Lung (tissue), 12 donors: ENCODE data around the gene PTDSS2. TPM values are rescaled to one million over a fixed set of nuclear protein-coding genes. Genes with fewer than 3 reads are reported as not detected.

Experiments
- ATAC-seq: fragments of 200-7000 bp; cut with Tn5 transposase; one replicate; pipeline ENCODE4 v1.9.1; 2020; ENCODE audit warnings: moderate number of reproducible peaks; ENCODE audit not compliant: insufficient read depth, low FRiP score
- DNase-seq, 3 donors: peaks; one replicate each; pipeline ENCODE4 v3.0.0-alpha.2; 2013 to 2017
- H3K27ac ChIP-seq, 2 donors: one replicate each; pipeline ENCODE4 v1.5.1; 2013; ENCODE audit warnings: mild to moderate bottlenecking in 2 of 2, moderate library complexity in 2 of 2, control low read depth in 1 of 2, inconsistent platforms in 1 of 2, low read depth in 1 of 2, low read length in 1 of 2
- H3K27me3 ChIP-seq, 3 donors: one replicate each; pipeline ENCODE4 v1.5.1; 2013; ENCODE audit warnings: low read length in 2 of 3; ENCODE audit not compliant: control insufficient read depth in 3 of 3, insufficient read depth in 3 of 3
- H3K36me3 ChIP-seq, 4 donors: one replicate each; pipeline ENCODE4 v1.5.1; 2013; ENCODE audit warnings: low read length in 4 of 4, mild to moderate bottlenecking in 1 of 4, moderate library complexity in 1 of 4; ENCODE audit not compliant: control insufficient read depth in 4 of 4, insufficient read depth in 4 of 4
- H3K4me1 ChIP-seq, 5 donors: one replicate each; pipeline ENCODE4 v1.5.1; 2013; ENCODE audit warnings: low read length in 5 of 5, mild to moderate bottlenecking in 2 of 5, moderate library complexity in 1 of 5; ENCODE audit not compliant: control insufficient read depth in 5 of 5, insufficient read depth in 5 of 5
- H3K4me3 ChIP-seq: one replicate; pipeline ENCODE4 v1.5.1; 2013; ENCODE audit warnings: mild to moderate bottlenecking, control low read depth, moderate library complexity
- H3K9ac ChIP-seq, 2 donors: one replicate each; pipeline ENCODE4 v1.5.1; 2013; ENCODE audit warnings: low read length in 2 of 2, control low read depth in 1 of 2; ENCODE audit not compliant: insufficient read depth in 1 of 2
- H3K9me3 ChIP-seq, 4 donors: one replicate each; pipeline ENCODE4 v1.5.1; 2013; ENCODE audit warnings: low read length in 3 of 4, mild to moderate bottlenecking in 1 of 4, moderate library complexity in 1 of 4; ENCODE audit not compliant: control insufficient read depth in 4 of 4, insufficient read depth in 3 of 4
- CTCF ChIP-seq: IDR thresholded peaks from 2 replicates; pipeline ENCODE4 v1.5.1; 2012; ENCODE audit warnings: mild to moderate bottlenecking; ENCODE audit errors: control extremely low read depth, extremely low read depth
- WGBS, 2 donors: extraction: QIAGEN DNeasy Blood & Tissue Kit; methylation state at CpG; one replicate each; pipeline ENCODE4 v1.1.7; 2013; 5-methylcytosine and 5-hydroxymethylcytosine counted together
- polyA plus RNA-seq, 2 donors: library from polyadenylated mRNA; stranded (reverse); fragments of 200-250 nt; gene quantifications; one replicate each; pipeline ENCODE4 v1.2.1, GENCODE V29; 2013
- total RNA-seq, 2 donors: library from RNA; depleted of rRNA in 1 of 2; stranded (reverse); fragments of >200 nt in 1 of 2; gene quantifications; one replicate each; pipeline ENCODE4 v1.2.1, GENCODE V29; 2014 to 2021
- donor health status: control.
- donor health status: control.
- donor health status: Bipolar disorder and iron deficiency.
- donor health status: healthy.
- donor health status: DM: yes; HTN: yes; CAD: no.

Gene PTDSS2
- total and polyA plus RNA-seq, 4 donors: 20.4 to 36.5 (median 28.1) TPM

- H3K4me3 ChIP-seq: no peak overlapping the region
- no peaks in the 10 kb centered on the region for H3K9me3 ChIP-seq
- H3K36me3 ChIP-seq: peaks cover 0 to 30% (median 3%) of the 10 kb centered on the region in 4 donors
- DNase-seq (no peak), ATAC-seq (no peak)
- peak overlapping the region in 1 of 2 donors; percentile 2 for H3K9ac ChIP-seq
- whole genome bisulfite sequencing, 2 donors: 89 to 90% methylated on average over 18 of the region's 18 CpGs
- H3K4me1 ChIP-seq: peaks cover 0 to 10% (median 6%) of the 10 kb centered on the region in 5 donors
- no peak for TF ChIP-seq CTCF
- H3K27ac ChIP-seq: peak overlapping the region in 1 of 2 donors; percentile 8
- no peaks in the 10 kb centered on the region for H3K27me3 ChIP-seq
These were observed 79.8 kb downstream of the PTDSS2 start for GRCh38 chr11:529728-530411.

- Histone ChIP-seq H3K9me3 (no peaks in the 10 kb centered on the region), H3K27ac (no peak overlapping the region), H3K4me1 (peaks cover 0 to 13% (median 7%) of the 10 kb centered on the region in 5 donors), H3K27me3 (peaks cover 0 to 1% (median 0%) of the 10 kb centered on the region in 3 donors), H3K4me3 (no peak overlapping the region), H3K9ac (no peak overlapping the region), H3K36me3 (peaks cover 0 to 30% (median 3%) of the 10 kb centered on the region in 4 donors)
- TF ChIP-seq CTCF: no peak
- 87 to 93% methylated on average over 27 to 28 of the region's 28 CpGs for WGBS, 2 donors
- no peak for DNase-seq
- ATAC-seq: no peak
These were observed 81.1 kb downstream of the PTDSS2 start for GRCh38 chr11:530960-531831.

- Histone ChIP-seq H3K9ac (no peak overlapping the region), H3K27ac (peak overlapping the region in 1 of 2 donors; percentile 13), H3K36me3 (peaks cover 0 to 30% (median 3%) of the 10 kb centered on the region in 4 donors), H3K9me3 (peaks cover 0 to under 1% (median 0%) of the 10 kb centered on the region in 4 donors), H3K27me3 (peaks cover 0 to 2% (median 2%) of the 10 kb centered on the region in 3 donors), H3K4me1 (peaks cover 0 to 18% (median 9%) of the 10 kb centered on the region in 5 donors), H3K4me3 (no peak overlapping the region)
- WGBS, 2 donors: 77 to 83% methylated on average over 16 to 18 of the region's 18 CpGs
- no peak for TF ChIP-seq CTCF
- ATAC-seq (no peak), DNase-seq (no peak)
These were observed 81.9 kb downstream of the PTDSS2 start for GRCh38 chr11:531919-532526.
